Activated naive CD4-positive, alpha-beta T cell treated with anti-CD3 and anti-CD28 coated beads for 36 hours (primary cell): ENCODE results near the gene STON2. TPM values are rescaled to one million over a fixed set of nuclear protein-coding genes. Genes with fewer than 3 reads are reported as not detected.
A peak's percentile ranks its signal among the peaks of the same experiment; 100 is the strongest.

ENCODE experiments used
- CTCF ChIA-PET: fragments of 350-600 bp; sonication (Branson Sonifier 250); formaldehyde crosslinking; loops from one replicate; lab custom pipeline; 2021; ENCODE audit warnings: antibody characterized with exemption; lab: Charles Lee
- DNase-seq: peaks from one replicate; pipeline ENCODE4 v3.0.0-alpha.2; 2020
- H3K27ac Mint-ChIP-seq: one replicate; pipeline ENCODE4 v1.8.0; 2021; ENCODE audit warnings: mild to moderate bottlenecking, mixed read lengths
- H3K27me3 Mint-ChIP-seq: one replicate; pipeline ENCODE4 v1.8.0; 2021; ENCODE audit warnings: low read depth, mixed read lengths
- H3K36me3 Mint-ChIP-seq: one replicate; pipeline ENCODE4 v1.8.0; 2021; ENCODE audit warnings: low read depth, mixed read lengths
- H3K4me1 Mint-ChIP-seq: one replicate; pipeline ENCODE4 v1.8.0; 2021; ENCODE audit warnings: low read depth, mixed read lengths
- H3K4me3 Mint-ChIP-seq: one replicate; pipeline ENCODE4 v1.8.0; 2021; ENCODE audit warnings: mild to moderate bottlenecking, moderate library complexity, mixed read lengths
- H3K9me3 Mint-ChIP-seq: one replicate; pipeline ENCODE4 v1.8.0; 2021; ENCODE audit warnings: mixed read lengths
- intact Hi-C: fragments of 100-400 bp; cut with micrococcal nuclease; formaldehyde crosslinking; loops from one replicate; pipeline ENCODE4 v1.15.1; 2023
- total RNA-seq, 2 experiments: library from RNA; stranded (reverse); gene quantifications; one replicate each; pipeline ENCODE4 v1.2.3, GENCODE V29; 2021

The STON2 gene
- total RNA-seq, 2 experiments from 2014 or later: 0.12 to 0.14 TPM

- CTCF ChIA-PET: interaction anchor here (0.6 kb wide), 1 partner anchor 828 kb away, joined by 3 read pairs; no protein-coding TSS in a partner anchor
- Mint-ChIP-seq H3K36me3 (no peaks in the 10 kb centered on the region), H3K4me1 (no peaks in the 10 kb centered on the region), H3K4me3 (no peak overlapping the region), H3K27me3 (peaks cover 3% of the 10 kb centered on the region), H3K27ac (no peak overlapping the region), H3K9me3 (no peaks in the 10 kb centered on the region)
- no peak for DNase-seq
- intact Hi-C loops: no loop called here
Measured at GRCh38 chr14:81305743-81306142, 94.4 kb downstream of the STON2 start.

DNA sequence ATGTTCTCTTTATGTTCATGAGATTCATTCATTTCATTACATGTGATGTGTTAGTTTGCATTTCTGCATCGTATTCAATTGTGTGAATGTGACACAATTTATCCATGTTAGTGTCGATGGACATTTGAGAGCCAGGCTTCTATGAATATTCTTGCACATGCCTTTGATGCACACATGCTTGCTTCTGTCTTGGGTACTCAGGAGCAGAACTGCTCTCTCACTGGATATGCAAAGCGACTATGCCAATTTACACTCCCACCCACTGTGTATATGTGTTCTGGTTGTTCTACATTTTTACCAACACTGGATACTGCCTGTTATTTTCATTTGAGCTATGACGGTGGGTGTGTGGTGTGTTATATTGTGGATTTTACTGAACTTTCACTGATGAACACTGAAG, 95.1 kb downstream of the STON2 start:
- intact Hi-C loops: no loop called here
- Mint-ChIP-seq H3K36me3 (no peaks in the 10 kb centered on the region), H3K4me1 (no peaks in the 10 kb centered on the region), H3K9me3 (no peaks in the 10 kb centered on the region), H3K27me3 (no peaks in the 10 kb centered on the region), H3K27ac (no peak overlapping the region), H3K4me3 (no peak overlapping the region)
- CTCF ChIA-PET: interaction anchor here (1.2 kb wide), 1 partner anchor 149 kb away, joined by 3 read pairs; no protein-coding TSS in a partner anchor
- no peak for DNase-seq

GRCh38 chr14:81303258-81303935, 96.7 kb downstream of the STON2 start:
- H3K9me3 Mint-ChIP-seq: no peaks in the 10 kb centered on the region
- CTCF ChIA-PET: interaction anchor here (1.2 kb wide), 1 partner anchor 150 kb away, joined by 3 read pairs; no protein-coding TSS in a partner anchor
- H3K27ac Mint-ChIP-seq: no peak overlapping the region
- no peak overlapping the region for H3K4me3 Mint-ChIP-seq
- no peaks in the 10 kb centered on the region for H3K4me1 Mint-ChIP-seq
- no peaks in the 10 kb centered on the region for H3K36me3 Mint-ChIP-seq
- no peaks in the 10 kb centered on the region for H3K27me3 Mint-ChIP-seq
- intact Hi-C loops: no loop called here
- peak; percentile 62 for DNase-seq

DNA sequence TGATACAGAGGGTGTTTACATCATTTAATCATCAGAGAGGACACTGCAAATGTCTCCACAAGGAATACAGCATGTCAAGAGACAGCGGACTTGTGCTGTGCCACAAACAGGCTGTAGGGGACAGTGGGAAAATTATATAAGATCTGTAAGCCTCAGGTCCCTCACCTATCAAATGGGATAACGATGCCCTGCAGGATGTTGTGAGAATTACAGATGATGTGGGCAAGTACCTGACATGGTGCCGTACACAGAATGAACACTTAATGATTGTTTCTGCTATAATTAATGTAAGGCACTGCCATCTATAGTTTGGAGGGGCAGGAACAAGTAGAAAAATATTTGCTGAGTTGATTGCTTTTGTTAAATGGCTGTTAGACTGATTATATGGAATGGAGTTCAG, 97.5 kb downstream of the STON2 start:
- intact Hi-C loops: no loop called here
- Mint-ChIP-seq H3K36me3 (no peaks in the 10 kb centered on the region), H3K27ac (no peak overlapping the region), H3K4me3 (no peak overlapping the region), H3K4me1 (no peaks in the 10 kb centered on the region), H3K27me3 (no peaks in the 10 kb centered on the region), H3K9me3 (no peaks in the 10 kb centered on the region)
- CTCF ChIA-PET: no interaction called here
- no peak for DNase-seq

GRCh38 chr14:81301813-81302212, 98.3 kb downstream of the STON2 start:
- Mint-ChIP-seq H3K4me1 (no peaks in the 10 kb centered on the region), H3K27me3 (no peaks in the 10 kb centered on the region), H3K9me3 (no peaks in the 10 kb centered on the region), H3K4me3 (no peak overlapping the region), H3K27ac (no peak overlapping the region), H3K36me3 (no peaks in the 10 kb centered on the region)
- DNase-seq: no peak
- intact Hi-C loops: no loop called here
- CTCF ChIA-PET: interaction anchor here (1.0 to 1.7 kb wide), 2 partner anchors 9 to 79 kb away, joined by 3 to 4 read pairs; no protein-coding TSS in a partner anchor

GRCh38 chr14:81301371-81301770, 98.8 kb downstream of the STON2 start:
- no peaks in the 10 kb centered on the region for H3K36me3 Mint-ChIP-seq
- H3K4me1 Mint-ChIP-seq: no peaks in the 10 kb centered on the region
- CTCF ChIA-PET: interaction anchor here (1.0 to 1.7 kb wide), 2 partner anchors 9 to 79 kb away, joined by 3 to 4 read pairs; no protein-coding TSS in a partner anchor
- DNase-seq: no peak
- no peaks in the 10 kb centered on the region for H3K27me3 Mint-ChIP-seq
- no peak overlapping the region for H3K4me3 Mint-ChIP-seq
- no peak overlapping the region for H3K27ac Mint-ChIP-seq
- no peaks in the 10 kb centered on the region for H3K9me3 Mint-ChIP-seq
- intact Hi-C loops: no loop called here

GRCh38 chr14:81298911-81299310, 101.2 kb downstream of the STON2 start:
- Mint-ChIP-seq H3K27ac (no peak overlapping the region), H3K27me3 (no peaks in the 10 kb centered on the region), H3K36me3 (no peaks in the 10 kb centered on the region), H3K4me3 (no peak overlapping the region), H3K4me1 (no peaks in the 10 kb centered on the region), H3K9me3 (no peaks in the 10 kb centered on the region)
- intact Hi-C loops: no loop called here
- no peak for DNase-seq
- CTCF ChIA-PET: no interaction called here

DNA sequence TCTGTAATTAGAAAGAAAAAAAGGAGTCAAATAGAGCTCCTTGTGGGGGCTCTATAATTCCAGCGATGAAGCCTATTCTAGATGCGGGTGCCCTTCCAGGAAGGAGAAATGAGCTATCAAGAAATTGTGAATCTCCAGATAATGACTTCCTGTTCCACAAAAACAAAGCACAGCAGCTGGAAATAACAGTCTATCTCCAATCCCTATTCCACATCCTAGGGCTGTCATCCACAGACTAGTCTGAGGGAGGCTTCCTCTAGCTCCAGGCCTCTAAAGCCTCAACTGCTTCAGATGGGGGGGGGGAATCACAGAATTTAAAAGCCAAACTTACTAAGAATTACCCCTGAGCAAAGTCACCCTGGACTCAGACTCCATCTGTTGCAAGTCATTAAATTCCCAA, 102.0 kb downstream of the STON2 start:
- DNase-seq: no peak
- H3K4me3 Mint-ChIP-seq: no peak overlapping the region
- no peak overlapping the region for H3K27ac Mint-ChIP-seq
- no peaks in the 10 kb centered on the region for H3K27me3 Mint-ChIP-seq
- intact Hi-C loops: no loop called here
- no peaks in the 10 kb centered on the region for H3K36me3 Mint-ChIP-seq
- H3K4me1 Mint-ChIP-seq: no peaks in the 10 kb centered on the region
- no peaks in the 10 kb centered on the region for H3K9me3 Mint-ChIP-seq
- CTCF ChIA-PET: interaction anchor here (0.6 to 1.2 kb wide), 2 partner anchors 23 to 154 kb away, joined by 3 to 5 read pairs; no protein-coding TSS in a partner anchor

DNA sequence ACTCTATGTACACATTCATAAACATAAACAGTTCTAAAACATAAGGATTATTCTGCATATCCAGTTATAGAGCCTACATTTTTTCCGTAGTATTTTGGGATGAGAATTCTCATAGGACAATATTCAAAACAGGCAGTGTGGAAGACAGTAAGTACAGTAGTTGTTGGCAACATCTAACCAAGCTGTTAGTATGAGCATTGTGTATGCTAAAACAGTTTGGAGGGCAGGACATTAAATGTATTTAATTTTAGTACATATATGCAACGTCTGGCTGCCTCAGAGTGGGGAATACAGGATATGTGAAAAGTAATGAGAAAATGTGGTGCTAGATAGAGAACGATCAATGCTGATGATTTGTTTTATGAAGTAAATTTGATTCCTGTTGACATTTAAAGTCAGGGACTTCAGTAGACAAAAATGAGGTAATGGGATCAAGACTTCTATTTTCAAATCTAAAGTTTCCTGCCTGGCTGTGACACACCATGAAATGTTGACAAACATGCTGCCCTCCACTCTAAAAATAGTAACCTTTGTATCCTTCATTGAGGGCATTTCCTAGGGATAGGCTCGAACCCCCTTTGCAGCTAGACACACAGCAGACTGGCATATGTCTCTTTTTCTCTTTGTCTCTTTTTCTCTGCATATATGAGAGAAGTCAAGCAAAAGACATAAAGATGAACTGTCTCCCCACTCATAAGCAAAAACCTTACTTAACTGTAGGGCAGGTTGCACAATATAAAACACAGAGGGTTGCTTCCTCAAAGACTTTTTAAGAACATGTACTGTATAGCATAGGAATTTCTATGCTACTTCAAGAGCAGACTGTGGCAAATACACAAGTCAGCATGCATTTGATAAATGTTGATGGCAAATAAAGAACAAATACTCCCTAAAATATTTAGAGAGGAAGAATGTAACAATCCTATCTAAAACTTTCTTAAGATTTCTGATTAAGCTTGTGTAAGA, 103.9 kb downstream of the STON2 start:
- Mint-ChIP-seq H3K4me1 (no peaks in the 10 kb centered on the region), H3K9me3 (no peaks in the 10 kb centered on the region), H3K4me3 (no peak overlapping the region), H3K27me3 (no peaks in the 10 kb centered on the region), H3K36me3 (no peaks in the 10 kb centered on the region), H3K27ac (no peak overlapping the region)
- intact Hi-C loops: no loop called here
- CTCF ChIA-PET: no interaction called here
- no peak for DNase-seq

GRCh38 chr14:81289516-81289915, 110.6 kb downstream of the STON2 start:
- Mint-ChIP-seq H3K9me3 (no peaks in the 10 kb centered on the region), H3K27me3 (peaks cover 4% of the 10 kb centered on the region), H3K27ac (no peak overlapping the region), H3K4me3 (no peak overlapping the region), H3K4me1 (no peaks in the 10 kb centered on the region), H3K36me3 (no peaks in the 10 kb centered on the region)
- no peak for DNase-seq
- CTCF ChIA-PET: no interaction called here
- intact Hi-C loops: no loop called here

DNA sequence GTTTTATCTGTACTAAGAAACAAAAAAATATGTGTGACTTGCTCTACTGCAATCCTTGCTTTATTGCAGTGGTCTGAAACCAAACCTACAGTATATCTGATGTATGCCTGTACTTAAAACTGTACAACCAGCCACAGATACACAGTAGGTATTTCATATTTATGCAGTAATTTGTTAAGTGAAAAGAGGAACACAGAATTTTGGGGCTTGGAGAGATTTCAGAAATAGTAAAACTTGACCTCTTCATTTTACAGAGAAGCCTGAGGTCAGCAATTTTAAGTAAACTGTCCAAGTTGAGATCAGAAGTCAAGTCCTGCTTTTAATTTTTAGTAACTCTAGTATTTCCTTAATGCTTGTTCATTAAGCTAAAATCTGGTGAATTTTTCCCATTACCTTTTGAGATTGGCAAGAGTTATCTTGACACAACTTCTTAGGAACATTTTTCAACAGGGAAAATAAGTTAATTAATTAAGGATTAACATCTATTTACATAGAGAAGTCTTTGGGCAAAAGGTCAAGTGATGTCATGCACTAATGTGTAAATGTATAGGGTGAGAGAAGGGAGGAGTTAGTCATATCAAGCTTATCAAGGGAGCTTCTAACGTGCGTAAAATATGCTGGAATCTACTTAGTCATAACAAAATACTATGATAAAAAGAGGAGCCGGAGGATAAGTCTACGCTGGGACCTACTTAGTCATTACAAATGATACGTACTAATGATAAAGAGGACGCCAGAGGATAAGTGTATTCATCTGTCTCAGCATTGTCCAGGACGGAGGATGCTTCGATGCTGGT, 113.4 kb downstream of the STON2 start:
- peaks cover 4% of the 10 kb centered on the region for H3K27me3 Mint-ChIP-seq
- H3K4me3 Mint-ChIP-seq: no peak overlapping the region
- H3K27ac Mint-ChIP-seq: no peak overlapping the region
- intact Hi-C loops: no loop called here
- H3K9me3 Mint-ChIP-seq: no peaks in the 10 kb centered on the region
- no peaks in the 10 kb centered on the region for H3K36me3 Mint-ChIP-seq
- H3K4me1 Mint-ChIP-seq: no peaks in the 10 kb centered on the region
- no peak for DNase-seq
- CTCF ChIA-PET: interaction anchor here (0.7 kb wide), 1 partner anchor 27 kb away, joined by 4 read pairs; no protein-coding TSS in a partner anchor

GRCh38 chr14:81285245-81285644, 114.9 kb downstream of the STON2 start:
- peaks cover 4% of the 10 kb centered on the region for H3K27me3 Mint-ChIP-seq

More at GRCh38 chr14:81285245-81285644, 114.9 kb downstream of the STON2 start:
- no peak overlapping the region for H3K27ac Mint-ChIP-seq
- intact Hi-C loops: no loop called here
- no peak overlapping the region for H3K4me3 Mint-ChIP-seq
- H3K36me3 Mint-ChIP-seq: no peaks in the 10 kb centered on the region
- DNase-seq: no peak
- H3K4me1 Mint-ChIP-seq: no peaks in the 10 kb centered on the region
- CTCF ChIA-PET: no interaction called here
- H3K9me3 Mint-ChIP-seq: no peaks in the 10 kb centered on the region
